GM18861 (cell line): ENCODE measurements around the gene COMMD1.
"Not testable (repeated sequence)": the region's sequence is repeated elsewhere in the genome, so short reads cannot be mapped to it uniquely, and the experiment has no call there.

Experiments
- ATAC-seq: cut with Tn5 transposase; IDR thresholded peaks from one replicate; pipeline ENCODE4 v1.9.1; 2021; ENCODE audit not compliant: unreplicated experiment

The COMMD1 gene

GRCh38 chr2:62133320-62133823 lies 227.9 kb downstream of the COMMD1 start:
- ATAC-seq: no peak

DNA sequence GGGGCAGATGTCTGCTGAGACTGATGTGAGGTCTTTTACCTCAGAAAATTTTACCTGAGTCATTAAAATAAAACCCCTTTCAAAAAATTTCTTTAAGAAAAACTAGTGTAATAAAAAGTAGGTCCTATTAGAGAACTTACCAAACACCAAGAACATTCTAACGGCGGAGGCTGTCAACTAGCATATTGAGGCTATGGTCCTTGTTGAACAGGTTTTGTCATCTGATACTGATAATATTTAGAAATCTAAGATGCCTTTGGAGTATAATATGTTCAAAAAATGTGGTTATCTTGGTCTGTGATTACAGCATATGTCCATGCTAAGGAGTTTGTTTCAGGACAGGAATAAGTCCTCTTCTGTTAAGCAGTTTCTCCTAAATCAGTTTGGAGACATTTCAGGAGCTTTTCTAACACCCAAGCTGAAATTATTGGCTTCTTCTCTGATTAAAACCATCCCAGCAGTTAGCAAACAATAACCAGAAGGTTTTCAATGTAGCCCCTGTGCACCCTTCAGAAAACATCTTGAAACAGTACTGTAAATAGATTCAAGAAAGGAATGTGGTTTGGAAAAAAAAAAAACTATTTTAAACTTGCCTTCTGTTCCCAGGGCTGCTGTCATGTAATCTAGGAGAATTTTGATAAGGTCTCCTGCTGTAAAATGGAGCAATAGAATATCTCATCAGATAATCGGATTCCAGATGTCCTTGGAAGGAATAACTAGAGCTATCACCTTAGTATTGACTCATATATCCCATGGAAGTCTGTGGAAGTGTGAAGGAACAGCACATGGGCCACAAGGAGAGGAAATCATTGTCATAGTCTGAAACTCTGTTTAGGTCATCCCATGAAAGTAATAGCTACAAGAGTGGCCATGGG lies 231.7 kb downstream of the COMMD1 start:
- ATAC-seq: no peak

- peak; percentile 40 for ATAC-seq
Measured at GRCh38 chr2:62140426-62141141, 235.1 kb downstream of the COMMD1 start.

DNA sequence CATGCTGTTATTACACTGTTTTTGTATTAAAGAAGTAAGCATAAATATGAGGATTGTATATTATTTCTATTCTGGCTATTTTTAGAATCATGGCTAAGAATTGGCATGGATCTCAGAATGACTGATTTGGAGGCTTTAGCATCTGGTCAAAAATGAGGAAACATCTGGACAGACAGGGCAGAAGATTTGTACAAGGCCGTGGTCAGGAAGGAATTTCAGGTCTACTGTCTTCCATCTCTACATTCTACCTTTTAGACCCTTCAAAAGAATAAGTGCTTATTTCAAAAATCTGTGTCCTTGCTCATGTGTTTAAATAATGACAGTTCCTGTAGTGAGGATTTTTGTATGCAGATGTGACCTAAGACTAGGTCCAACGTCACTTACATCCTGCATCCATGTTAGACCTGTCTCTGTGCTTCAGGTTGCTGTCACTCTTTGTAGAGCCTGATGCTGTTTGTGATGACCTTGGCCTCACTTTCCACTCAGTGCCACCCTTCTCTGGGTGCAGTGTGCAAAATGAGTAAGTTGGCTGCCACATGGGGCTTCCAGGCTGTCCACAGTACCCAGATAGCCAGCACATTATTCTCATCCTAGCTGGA lies 235.8 kb downstream of the COMMD1 start:
- ATAC-seq: no peak

DNA sequence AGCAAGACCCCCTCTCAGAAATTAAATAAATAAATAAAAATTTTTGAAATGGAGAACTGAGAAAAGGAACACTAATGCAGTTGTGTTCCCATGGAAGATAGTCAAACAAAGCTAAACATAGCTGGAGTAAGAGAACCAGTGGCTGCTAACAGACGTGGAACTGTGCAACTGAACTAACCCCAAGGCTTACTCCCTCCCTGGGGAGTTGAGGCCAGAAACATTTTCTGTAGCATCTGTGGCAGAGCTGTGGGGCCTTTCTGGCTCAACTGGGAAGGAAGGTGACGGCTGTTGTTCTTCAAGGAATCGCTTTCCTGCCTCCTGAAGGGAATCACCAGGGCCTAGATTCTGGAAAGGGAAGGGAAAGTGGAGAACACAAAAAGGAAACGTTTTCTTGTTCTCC lies 236.6 kb downstream of the COMMD1 start:
- ATAC-seq: peak; percentile 39

DNA sequence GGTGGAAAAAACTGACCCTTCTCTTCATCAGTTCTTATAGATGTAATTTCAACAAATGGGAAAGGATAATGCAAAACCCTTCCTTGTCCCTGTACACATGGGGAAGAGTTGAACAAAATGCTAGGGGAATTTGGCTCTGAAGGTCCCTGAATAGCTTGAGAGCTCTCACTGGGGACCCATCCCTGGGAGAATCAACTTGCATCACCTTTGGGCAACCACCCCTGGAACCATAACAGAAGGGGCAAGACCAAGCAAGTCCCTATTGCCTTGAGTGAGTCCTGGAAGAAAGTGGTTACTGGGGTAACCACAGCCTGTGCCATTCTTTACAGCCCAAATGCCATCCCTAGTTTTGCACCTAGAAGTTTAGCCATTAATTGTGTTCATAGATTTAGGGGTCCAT lies 238.2 kb downstream of the COMMD1 start:
- ATAC-seq: no peak

- no peak for ATAC-seq
Measured at GRCh38 chr2:62144689-62145477, 239.4 kb downstream of the COMMD1 start.

- ATAC-seq: peak; percentile 25
Measured at GRCh38 chr2:62145478-62146100, 240.1 kb downstream of the COMMD1 start.

DNA sequence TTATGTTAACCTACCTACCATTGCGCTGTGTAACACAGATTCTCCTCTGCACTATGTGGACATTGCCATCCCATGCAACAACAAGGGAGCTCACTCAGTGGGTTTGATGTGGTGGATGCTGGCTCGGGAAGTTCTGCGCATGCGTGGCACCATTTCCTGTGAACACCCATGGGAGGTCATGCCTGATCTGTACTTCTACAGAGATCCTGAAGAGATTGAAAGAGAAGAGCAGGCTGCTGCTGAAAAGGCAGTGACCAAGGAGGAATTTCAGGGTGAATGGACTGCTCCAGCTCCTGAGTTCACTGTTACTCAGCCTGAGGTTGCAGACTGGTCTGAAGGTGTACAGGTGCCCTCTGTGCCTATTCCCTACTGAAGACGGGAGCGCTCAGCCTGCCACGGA lies 241.3 kb downstream of the COMMD1 start:
- not testable (repeated sequence) for ATAC-seq

DNA sequence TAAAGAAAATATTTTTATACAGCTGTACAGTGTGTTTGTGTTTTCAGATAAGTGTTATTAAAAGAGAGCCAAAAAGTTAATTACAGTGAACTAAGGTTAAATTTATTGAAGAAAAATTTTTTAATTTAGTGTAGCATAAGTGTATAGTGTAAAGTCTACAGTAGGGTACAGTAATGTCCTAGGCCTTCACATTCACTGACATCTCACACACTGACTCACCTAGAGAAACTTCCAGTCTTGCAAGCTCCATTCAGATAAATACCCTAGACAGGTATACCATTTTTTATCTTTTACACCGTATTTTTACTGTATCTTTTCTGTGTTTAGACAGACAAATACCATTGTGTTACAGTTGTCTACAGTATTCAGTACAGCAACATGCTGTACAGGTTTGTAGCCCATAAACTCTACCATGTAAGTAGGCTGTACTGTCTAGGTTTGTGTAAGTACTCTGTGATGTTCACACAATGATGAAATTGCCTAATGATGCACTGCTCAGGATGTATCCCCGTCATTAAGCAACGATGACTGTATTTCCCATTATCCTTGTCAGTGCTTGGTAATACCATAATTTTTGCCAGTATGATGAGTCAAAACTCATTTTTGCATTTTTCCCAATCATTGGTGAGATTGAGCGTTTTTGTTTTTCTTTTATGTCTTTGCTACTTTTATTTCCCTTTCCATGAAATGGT lies 242.3 kb downstream of the COMMD1 start:
- ATAC-seq: no peak

- ATAC-seq: no peak
Measured at GRCh38 chr2:62149708-62150107, 244.2 kb downstream of the COMMD1 start.

GRCh38 chr2:62150597-62151305 lies 245.3 kb downstream of the COMMD1 start:
- no peak for ATAC-seq

DNA sequence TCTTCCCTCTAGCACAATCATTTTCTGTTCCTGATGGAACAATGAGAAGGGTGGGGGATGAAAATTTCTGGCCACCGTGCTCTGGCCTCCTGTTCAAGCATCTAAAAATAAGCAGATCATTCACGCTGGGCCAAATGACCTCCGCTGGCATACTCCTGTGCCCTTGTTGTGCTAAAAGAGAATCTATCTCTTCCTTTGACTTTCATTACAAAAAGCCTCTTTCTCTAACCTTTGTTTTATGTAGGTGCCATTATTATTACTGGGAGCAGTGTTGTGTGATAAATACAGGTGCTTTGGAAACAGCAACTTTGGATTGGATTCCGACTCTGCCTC lies 245.8 kb downstream of the COMMD1 start:
- ATAC-seq: no peak

GRCh38 chr2:62152000-62152399 lies 246.5 kb downstream of the COMMD1 start:
- ATAC-seq: no peak

GRCh38 chr2:62156861-62157496 lies 251.5 kb downstream of the COMMD1 start:
- ATAC-seq: no peak

DNA sequence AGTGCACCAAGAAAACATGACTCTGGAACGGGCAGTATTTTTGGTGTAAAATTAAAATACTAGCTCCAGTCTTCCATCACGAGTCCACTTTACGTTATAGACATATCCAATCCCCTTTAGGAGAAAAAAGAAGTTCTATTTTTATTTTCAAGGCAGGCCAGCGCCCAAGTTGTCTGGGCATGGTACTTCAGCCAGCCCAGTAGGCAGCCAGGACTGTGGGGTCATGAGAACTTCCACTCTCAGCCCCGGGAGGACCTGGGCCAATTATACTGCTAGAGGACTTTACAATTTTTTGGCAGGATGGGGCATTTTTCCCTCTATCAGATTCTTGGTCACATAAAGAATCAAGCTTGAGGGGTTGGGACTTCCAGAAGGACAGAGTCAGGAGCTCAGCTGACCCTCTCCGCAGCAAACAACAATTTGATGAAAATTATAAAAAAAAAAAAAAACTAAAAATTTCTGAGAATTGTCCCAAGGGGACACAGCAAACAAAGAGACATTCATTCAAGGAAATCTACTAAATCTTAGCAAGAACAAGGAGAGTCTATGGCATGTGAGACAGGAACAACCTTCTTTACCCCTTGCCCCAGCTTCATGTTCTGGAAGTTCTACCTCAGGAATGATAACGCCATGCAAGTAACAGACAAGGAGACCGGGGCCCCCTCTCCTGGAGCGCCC lies 253.1 kb downstream of the COMMD1 start:
- no peak for ATAC-seq

DNA sequence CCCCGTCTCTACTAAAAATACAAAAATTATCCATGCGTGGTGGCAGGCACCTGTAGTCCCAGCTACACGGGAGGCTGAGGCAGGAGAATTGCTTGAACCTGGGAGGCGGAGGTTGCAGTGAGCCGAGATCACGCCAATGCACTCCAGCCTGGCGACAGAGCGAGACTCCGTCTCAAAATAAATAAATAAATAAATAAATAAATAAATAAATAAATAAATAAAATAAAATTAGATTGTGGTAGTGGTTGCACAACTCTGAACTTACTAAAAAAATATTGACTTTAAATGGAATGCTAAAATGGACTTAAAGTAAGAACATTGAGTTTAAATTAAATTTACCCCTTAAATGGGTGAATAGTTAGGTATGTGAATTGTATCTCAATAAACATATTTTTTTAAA lies 255.2 kb downstream of the COMMD1 start:
- ATAC-seq: not testable (repeated sequence)

DNA sequence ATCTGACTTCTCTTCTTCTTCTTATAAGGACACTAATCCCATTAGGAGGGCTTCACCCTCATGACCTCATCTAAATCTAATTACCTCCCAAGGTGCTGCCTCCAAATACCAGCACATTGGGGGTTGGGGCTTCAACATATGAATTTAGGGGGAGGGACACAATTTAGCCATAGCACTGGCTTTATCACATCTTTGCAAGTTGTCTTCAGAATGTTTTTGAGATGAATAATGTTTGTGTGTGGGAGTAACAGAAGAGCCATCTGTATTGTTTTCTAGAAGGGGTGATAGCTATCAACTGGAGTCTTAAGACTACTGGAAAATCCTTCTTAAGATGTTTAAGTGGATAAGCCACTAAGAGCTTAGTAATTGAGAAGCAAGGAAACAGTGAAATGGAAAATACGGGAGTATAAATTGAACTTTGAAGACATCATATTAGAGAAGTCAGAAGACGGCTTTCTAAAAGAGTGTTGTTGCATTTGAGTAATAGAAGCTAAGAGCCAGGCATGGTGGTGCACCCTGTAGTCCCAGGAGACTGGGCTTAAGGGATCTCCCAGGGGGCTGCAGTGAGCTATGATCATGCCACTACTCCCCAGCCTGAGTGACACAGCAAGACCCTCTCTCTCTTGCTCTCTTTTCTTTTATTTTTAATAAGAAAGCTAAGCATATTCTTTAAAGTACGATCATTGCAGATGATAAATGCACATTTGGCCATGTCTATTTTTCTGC lies 257.8 kb downstream of the COMMD1 start:
- ATAC-seq: no peak
